OCI-LY7 (cell line): ENCODE data around the gene CCDC186.

ENCODE experiments used
- EZH2phosphoT487 ChIP-seq: fragments of 200-600 bp; sonication (generic); IDR thresholded peaks from 2 replicates; pipeline ENCODE4 v1.6.1; 2018; ENCODE audit warnings: low read depth, borderline replicate concordance, mild to moderate bottlenecking, mixed run types, antibody characterized with exemption, low read length, moderate library complexity, mixed read lengths
- TF ChIP-seq, protein P1 (sequence below): fragments of 200-600 bp; sonication (generic); conservative IDR thresholded peaks from 2 replicates; pipeline ENCODE4 v1.5.1; 2014; ENCODE audit warnings: mild to moderate bottlenecking, antibody characterized with exemption, low read length, moderate library complexity, mixed read lengths

DNA sequence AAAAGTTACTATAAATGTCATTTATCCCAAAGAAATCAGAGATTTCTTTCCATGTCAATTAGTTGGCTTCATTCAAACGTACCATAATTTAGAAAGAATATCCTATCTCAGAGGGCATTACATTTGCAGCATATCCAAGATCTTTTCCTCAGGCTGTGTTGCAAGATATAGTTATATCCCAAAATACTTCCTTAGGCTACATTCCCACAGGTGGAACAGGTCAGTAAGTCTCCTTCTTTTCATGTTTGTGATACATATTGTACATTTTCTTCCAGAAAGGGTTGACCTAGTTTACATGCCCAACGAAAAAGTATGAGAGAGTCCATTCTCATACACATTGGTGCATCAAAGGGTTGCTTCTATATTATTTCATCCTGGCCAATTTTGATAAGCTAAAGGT is 38.1 kb upstream of the CCDC186 start:
- TF ChIP-seq, protein P1, sequence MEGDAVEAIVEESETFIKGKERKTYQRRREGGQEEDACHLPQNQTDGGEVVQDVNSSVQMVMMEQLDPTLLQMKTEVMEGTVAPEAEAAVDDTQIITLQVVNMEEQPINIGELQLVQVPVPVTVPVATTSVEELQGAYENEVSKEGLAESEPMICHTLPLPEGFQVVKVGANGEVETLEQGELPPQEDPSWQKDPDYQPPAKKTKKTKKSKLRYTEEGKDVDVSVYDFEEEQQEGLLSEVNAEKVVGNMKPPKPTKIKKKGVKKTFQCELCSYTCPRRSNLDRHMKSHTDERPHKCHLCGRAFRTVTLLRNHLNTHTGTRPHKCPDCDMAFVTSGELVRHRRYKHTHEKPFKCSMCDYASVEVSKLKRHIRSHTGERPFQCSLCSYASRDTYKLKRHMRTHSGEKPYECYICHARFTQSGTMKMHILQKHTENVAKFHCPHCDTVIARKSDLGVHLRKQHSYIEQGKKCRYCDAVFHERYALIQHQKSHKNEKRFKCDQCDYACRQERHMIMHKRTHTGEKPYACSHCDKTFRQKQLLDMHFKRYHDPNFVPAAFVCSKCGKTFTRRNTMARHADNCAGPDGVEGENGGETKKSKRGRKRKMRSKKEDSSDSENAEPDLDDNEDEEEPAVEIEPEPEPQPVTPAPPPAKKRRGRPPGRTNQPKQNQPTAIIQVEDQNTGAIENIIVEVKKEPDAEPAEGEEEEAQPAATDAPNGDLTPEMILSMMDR, result no peak
- TF ChIP-seq EZH2phosphoT487, result no peak
